ENCODE measurements around the gene F2. TPM values are rescaled to one million over a fixed set of nuclear protein-coding genes. Genes with fewer than 3 reads are reported as not detected.

F2 gene
- total RNA-seq, 1 experiment from 2014 or later = not detected

DNA sequence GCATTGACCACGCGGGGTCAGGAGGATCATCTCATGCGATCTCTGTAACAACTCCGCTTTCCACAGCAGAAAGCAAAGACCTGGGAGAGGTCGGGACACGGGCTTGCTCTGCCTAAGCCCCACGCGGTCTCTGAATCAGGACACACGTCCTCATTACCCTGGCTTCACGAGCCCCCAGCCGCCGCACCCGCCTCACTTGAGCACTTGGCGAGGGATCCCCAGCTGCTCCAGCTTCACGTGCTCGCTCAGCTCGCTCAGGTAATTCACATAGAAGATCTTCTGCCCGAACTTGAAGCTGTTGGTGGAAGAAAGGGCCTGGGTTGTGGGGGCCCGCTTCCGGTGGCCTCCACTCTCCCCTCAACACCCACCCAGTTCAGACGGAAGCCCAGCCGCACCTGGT, 38.2 kb upstream of the F2 start:
- CTCF ChIA-PET = no interaction called here
- no peak for DNase-seq (ENCODE audit: unreplicated experiment)
- Mint-ChIP-seq H3K4me1 (ENCODE audit: insufficient read depth, unreplicated experiment) (peaks cover 10% of the 10 kb centered on the region), H3K27me3 (ENCODE audit: insufficient read depth, unreplicated experiment) (no peaks in the 10 kb centered on the region), H3K4me3 (ENCODE audit: unreplicated experiment) (no peak overlapping the region), H3K27ac (ENCODE audit: low read depth, unreplicated experiment) (no peak overlapping the region), H3K9me3 (ENCODE audit: unreplicated experiment) (no peaks in the 10 kb centered on the region), H3K36me3 (ENCODE audit: insufficient read depth, unreplicated experiment) (peaks cover 59% of the 10 kb centered on the region)
- POLR2A ChIA-PET = interaction anchor here (1.2 kb wide), 1 partner anchor 20 kb away, joined by 3 read pairs; the partner anchor contains the start of genes ARHGAP1 and ZNF408
- intact Hi-C loops (cut with micrococcal nuclease) = no loop called here
- BruUV-seq (replicated peaks) = no TSS peak
- TF ChIP-seq, protein P1, sequence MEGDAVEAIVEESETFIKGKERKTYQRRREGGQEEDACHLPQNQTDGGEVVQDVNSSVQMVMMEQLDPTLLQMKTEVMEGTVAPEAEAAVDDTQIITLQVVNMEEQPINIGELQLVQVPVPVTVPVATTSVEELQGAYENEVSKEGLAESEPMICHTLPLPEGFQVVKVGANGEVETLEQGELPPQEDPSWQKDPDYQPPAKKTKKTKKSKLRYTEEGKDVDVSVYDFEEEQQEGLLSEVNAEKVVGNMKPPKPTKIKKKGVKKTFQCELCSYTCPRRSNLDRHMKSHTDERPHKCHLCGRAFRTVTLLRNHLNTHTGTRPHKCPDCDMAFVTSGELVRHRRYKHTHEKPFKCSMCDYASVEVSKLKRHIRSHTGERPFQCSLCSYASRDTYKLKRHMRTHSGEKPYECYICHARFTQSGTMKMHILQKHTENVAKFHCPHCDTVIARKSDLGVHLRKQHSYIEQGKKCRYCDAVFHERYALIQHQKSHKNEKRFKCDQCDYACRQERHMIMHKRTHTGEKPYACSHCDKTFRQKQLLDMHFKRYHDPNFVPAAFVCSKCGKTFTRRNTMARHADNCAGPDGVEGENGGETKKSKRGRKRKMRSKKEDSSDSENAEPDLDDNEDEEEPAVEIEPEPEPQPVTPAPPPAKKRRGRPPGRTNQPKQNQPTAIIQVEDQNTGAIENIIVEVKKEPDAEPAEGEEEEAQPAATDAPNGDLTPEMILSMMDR (IDR thresholded peaks at IDR 0.05; ENCODE audit: unreplicated experiment) = no peak

DNA sequence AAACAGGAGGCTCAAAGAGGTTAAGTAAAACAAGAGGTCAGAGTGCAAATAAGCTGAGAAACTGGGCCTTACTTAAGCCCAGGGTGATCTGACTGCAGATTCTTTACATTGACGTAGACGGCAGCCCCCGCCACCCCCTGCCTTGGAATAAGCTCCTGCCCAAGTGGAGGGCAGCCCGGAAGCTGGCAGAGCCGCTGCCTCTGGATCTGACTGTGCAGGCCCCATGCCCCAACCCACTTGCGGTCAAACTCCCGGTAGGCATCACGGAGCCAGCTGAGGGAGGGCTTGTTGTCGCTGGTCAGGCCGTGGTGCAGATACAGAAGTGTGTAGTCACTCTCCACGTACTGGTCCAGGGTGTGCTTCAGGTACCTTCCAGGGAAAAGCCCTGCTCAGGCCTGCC, 37.2 kb upstream of the F2 start:
- ChIA-PET CTCF (interaction anchor here (1.5 kb wide), 1 partner anchor 12 kb away, joined by 3 read pairs; no protein-coding TSS in a partner anchor), POLR2A (interaction anchor here (1.2 kb wide), 1 partner anchor 19 kb away, joined by 3 read pairs; the partner anchor contains the start of genes ARHGAP1 and ZNF408)
- H3K27ac Mint-ChIP-seq (ENCODE audit: low read depth, unreplicated experiment) = no peak overlapping the region
- BruUV-seq (replicated peaks) = no TSS peak
- H3K36me3 Mint-ChIP-seq (ENCODE audit: insufficient read depth, unreplicated experiment) = peaks cover 59% of the 10 kb centered on the region
- no peak for DNase-seq (ENCODE audit: unreplicated experiment)
- H3K4me1 Mint-ChIP-seq (ENCODE audit: insufficient read depth, unreplicated experiment) = peaks cover 13% of the 10 kb centered on the region
- intact Hi-C loops (cut with micrococcal nuclease) = no loop called here
- H3K4me3 Mint-ChIP-seq (ENCODE audit: unreplicated experiment) = no peak overlapping the region
- no peaks in the 10 kb centered on the region for H3K27me3 Mint-ChIP-seq (ENCODE audit: insufficient read depth, unreplicated experiment)
- TF ChIP-seq, protein P1 (IDR thresholded peaks at IDR 0.05; ENCODE audit: unreplicated experiment) = no peak
- H3K9me3 Mint-ChIP-seq (ENCODE audit: unreplicated experiment) = no peaks in the 10 kb centered on the region

DNA sequence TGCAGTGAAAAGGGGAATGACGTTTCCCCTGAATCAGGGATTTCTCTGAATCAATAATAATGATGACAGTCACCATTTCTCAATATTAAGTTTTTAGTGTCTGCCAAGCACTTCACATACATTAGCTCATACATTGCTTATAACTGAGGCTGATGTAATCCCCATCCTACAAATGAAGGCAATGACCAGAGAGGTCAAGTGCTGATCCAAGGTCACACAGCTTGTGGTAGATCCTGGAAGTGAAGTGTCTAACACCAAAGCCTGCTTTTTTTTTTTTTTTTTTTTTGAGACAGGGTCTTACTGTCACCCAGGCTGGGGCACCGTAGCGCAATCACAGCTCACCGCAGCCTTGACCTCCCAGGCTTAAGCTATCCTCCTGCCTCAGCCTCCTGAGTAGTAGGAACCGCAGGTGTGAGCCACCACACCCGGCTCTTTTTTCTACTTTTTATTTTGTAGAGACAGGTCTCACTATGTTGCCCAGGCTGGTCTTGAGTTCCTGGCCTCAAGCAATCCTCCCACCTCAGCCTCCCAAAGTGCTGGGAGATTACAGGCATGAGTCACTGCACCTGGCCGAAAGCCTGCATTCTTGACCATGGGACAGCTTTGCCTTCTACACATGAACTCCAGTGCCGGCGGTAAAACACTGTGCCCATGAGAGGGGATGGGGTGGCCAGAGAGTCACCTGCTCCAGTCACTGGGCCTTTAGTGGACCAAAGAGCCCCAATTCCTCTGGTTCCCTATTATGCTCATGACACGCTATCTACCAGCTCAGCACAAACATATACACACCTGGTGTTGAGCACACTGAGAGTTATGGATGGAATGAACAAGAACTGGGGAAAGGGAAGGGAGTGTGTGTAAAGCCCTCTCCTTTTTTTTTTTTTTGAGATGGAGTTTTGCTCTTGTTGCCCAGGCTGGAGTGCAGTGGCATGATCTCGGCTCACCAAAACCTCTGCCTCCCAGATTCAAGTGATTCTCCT, 36.0 kb upstream of the F2 start:
- peak; percentile 73 for DNase-seq (ENCODE audit: unreplicated experiment)
- H3K27me3 Mint-ChIP-seq (ENCODE audit: insufficient read depth, unreplicated experiment) = no peaks in the 10 kb centered on the region
- H3K4me1 Mint-ChIP-seq (ENCODE audit: insufficient read depth, unreplicated experiment) = peaks cover 26% of the 10 kb centered on the region
- H3K9me3 Mint-ChIP-seq (ENCODE audit: unreplicated experiment) = no peaks in the 10 kb centered on the region
- no TSS peak for BruUV-seq (replicated peaks)
- intact Hi-C loops (cut with micrococcal nuclease) = no loop called here
- no peak overlapping the region for H3K27ac Mint-ChIP-seq (ENCODE audit: low read depth, unreplicated experiment)
- peaks cover 66% of the 10 kb centered on the region for H3K36me3 Mint-ChIP-seq (ENCODE audit: insufficient read depth, unreplicated experiment)
- ChIA-PET CTCF (interaction anchor here (0.6 to 1.5 kb wide), 2 partner anchors 14 to 180 kb away, joined by 3 read pairs; no protein-coding TSS in a partner anchor), POLR2A (interaction anchor here (1.1 to 7.1 kb wide), 4 partner anchors 8 to 25 kb away, joined by 3 to 150 read pairs (median 16); partner anchors contain the start of genes ARHGAP1 and ZNF408)
- no peak overlapping the region for H3K4me3 Mint-ChIP-seq (ENCODE audit: unreplicated experiment)
- TF ChIP-seq, protein P1 (IDR thresholded peaks at IDR 0.05; ENCODE audit: unreplicated experiment) = no peak

DNA sequence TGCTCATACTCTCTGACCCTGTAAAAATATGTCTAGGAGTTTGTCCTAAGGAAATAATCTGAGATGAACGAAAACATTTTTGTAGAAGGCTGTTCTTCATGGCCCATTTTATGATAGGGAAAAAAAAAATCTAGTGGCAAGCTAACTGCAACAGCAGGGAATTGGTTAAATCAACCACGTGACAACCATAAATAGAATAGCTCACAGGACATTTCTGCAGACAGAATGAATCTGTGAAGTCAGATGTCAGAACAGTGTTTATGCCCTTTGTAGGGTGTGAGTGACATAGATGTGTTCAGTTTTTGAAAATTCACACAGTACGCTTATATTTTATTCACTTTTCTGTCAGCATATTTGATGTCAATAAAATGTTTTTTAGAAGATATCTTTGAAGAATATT, 34.6 kb upstream of the F2 start:
- TF ChIP-seq, protein P1 (IDR thresholded peaks at IDR 0.05; ENCODE audit: unreplicated experiment) = no peak
- ChIA-PET POLR2A (interaction anchor here (0.5 to 7.1 kb wide), 5 partner anchors 10 to 342 kb away, joined by 3 to 150 read pairs (median 5); partner anchors contain the start of genes ARHGAP1, ATG13 and ZNF408), CTCF (no interaction called here)
- Mint-ChIP-seq H3K4me3 (ENCODE audit: unreplicated experiment) (no peak overlapping the region), H3K27ac (ENCODE audit: low read depth, unreplicated experiment) (no peak overlapping the region), H3K4me1 (ENCODE audit: insufficient read depth, unreplicated experiment) (peaks cover 33% of the 10 kb centered on the region), H3K9me3 (ENCODE audit: unreplicated experiment) (no peaks in the 10 kb centered on the region), H3K27me3 (ENCODE audit: insufficient read depth, unreplicated experiment) (no peaks in the 10 kb centered on the region), H3K36me3 (ENCODE audit: insufficient read depth, unreplicated experiment) (peaks cover 59% of the 10 kb centered on the region)
- intact Hi-C loops (cut with micrococcal nuclease) = no loop called here
- no TSS peak for BruUV-seq (replicated peaks)
- no peak for DNase-seq (ENCODE audit: unreplicated experiment)
